ENCODE data around the gene SEMA7A. TPM values are rescaled to one million over a fixed set of nuclear protein-coding genes. Genes with fewer than 3 reads are reported as not detected.

Gene SEMA7A
- 0.53 and 1.0 TPM in 2 replicates for total RNA-seq

DNA sequence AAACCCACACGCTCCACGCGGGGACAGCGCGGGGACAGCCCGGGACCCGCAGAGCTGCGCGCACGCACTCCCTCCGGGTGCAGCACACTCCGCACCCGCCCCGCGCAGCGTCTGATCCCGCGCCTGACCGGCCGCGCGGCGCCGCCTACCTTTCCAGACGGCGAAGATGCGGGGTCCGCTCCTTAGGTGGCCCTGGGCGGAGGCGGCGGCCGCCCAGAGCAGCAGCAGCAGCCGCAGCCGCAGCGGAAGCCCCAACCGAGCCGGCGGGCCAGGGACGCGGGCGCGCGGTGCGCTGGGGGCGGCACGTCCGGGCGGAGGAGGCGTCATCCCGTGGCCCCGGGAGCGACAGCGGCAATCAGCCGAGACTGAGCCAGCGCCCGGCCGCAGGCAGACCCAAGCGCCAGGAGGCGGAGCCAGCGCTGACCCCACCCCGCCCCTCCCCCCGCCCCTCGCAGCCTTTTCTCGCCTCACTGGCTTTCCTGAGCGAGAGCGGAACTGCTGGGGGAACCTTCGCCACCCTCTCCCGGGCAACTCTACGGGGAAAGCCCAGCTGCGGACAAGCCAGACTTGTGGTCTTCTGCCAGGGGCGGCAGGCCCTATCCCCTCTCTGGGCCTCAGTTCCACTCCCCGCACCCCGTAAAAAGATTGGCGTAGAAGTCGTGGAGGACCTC is at the start of gene SEMA7A:
Gene SEMA7A, minus strand, starts transcription at position 367 of the 671 bp plus-strand sequence. Its CDS starts 40 bp downstream, at position 327.

GRCh38 chr15:74460871-74461846 is 27.4 kb upstream of the SEMA7A start, which contains the start of gene UBL7:
UBL7 (minus strand) TSS chr15:74461160; CDS start chr15:74458867, 2,293 bp downstream.

GRCh38 chr15:74367296-74367854 is 66.4 kb downstream of the SEMA7A start, which contains the start of gene CYP11A1:
CYP11A1 (minus strand) TSS chr15:74367646; CDS start chr15:74367585, 61 bp downstream.

Small RNA genes within 50 kb of the gene (small RNA-seq; reads per million reads assigned to genes)
- gene MIR6881 = not detected

Other genes starting within 250 kb of the SEMA7A start
- gene STRA6, start 231.2 kb downstream of the SEMA7A start, total RNA-seq = not detected in 2 replicates
- gene CCDC33, start 197.6 kb downstream of the SEMA7A start, total RNA-seq = not detected in 2 replicates
- gene CYP11A1, start 66.3 kb downstream of the SEMA7A start, total RNA-seq = not detected in 2 replicates
- 29.5 and 34.1 TPM in 2 replicates for gene UBL7, start 27.2 kb upstream of the SEMA7A start, total RNA-seq
- 4.1 and 6.5 TPM in 2 replicates for gene ARID3B, start 107.3 kb upstream of the SEMA7A start, total RNA-seq
- 41.5 and 67.8 TPM in 2 replicates for gene CLK3, start 181.9 kb upstream of the SEMA7A start, total RNA-seq